Measurements from ENCODE around the gene RASSF1. TPM values are rescaled to one million over a fixed set of nuclear protein-coding genes. Genes with fewer than 3 reads are reported as not detected.
A peak's percentile ranks its signal among the peaks of the same experiment; 100 is the strongest.

RASSF1 gene
- total RNA-seq, 1 experiment from 2014 or later, result 28.1 TPM

DNA sequence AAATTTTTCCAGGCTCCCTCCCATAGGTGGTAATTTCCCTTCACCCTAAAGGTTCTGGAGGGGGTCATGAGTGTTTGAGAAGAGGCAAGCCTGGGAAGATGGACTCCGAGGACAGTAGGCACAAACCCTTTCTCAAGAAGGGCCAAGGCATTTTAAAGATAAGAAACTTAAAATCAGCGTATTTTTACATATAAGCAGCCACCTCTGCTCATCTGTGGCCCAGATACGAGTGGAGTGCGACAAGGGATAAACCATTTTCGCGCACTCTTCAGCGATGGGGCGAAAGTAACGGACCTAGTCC, 539 bp downstream of the RASSF1 start:
- no peak for DNase-seq
- H3K4me1 Mint-ChIP-seq (ENCODE audit: low read depth, unreplicated experiment), result peaks cover 11% of the 10 kb centered on the region
- H3K4me3 Mint-ChIP-seq (ENCODE audit: unreplicated experiment), result peak overlapping the region; percentile 15
- Histone ChIP-seq H3K36me3 (ENCODE audit: control insufficient read depth, insufficient read depth, low read length) (no peaks in the 10 kb centered on the region), H3K27me3 (replicated peaks; ENCODE audit: control insufficient read depth, insufficient read depth, low read length) (no peaks in the 10 kb centered on the region), H3K4me1 (peaks cover 16% of the 10 kb centered on the region), H3K9me3 (no peaks in the 10 kb centered on the region), H3K4me3 (ENCODE audit: low read depth, low read length) (peak overlapping the region; percentile 37)
- H3K27ac Mint-ChIP-seq (ENCODE audit: unreplicated experiment), result no peak overlapping the region
- BruUV-seq (replicated peaks), result no TSS peak
- POLR2A ChIA-PET, result no interaction called here
- no peaks in the 10 kb centered on the region for H3K9me3 Mint-ChIP-seq (ENCODE audit: unreplicated experiment)
- H3K27me3 Mint-ChIP-seq (ENCODE audit: insufficient read depth, unreplicated experiment), result no peaks in the 10 kb centered on the region
- CTCF ChIA-PET, result interaction anchor here (0.9 kb wide), 1 partner anchor 11 kb away, joined by 3 read pairs; no protein-coding TSS in a partner anchor
- intact Hi-C loops (cut with micrococcal nuclease; ENCODE audit: unreplicated experiment), result no loop called here
- no peak for TF ChIP-seq CTCF (IDR thresholded peaks at IDR 0.05; ENCODE audit: insufficient read depth in 1 of 2, low read depth in 1 of 2, low read length in 1 of 2, severe bottlenecking in 1 of 2, unreplicated experiment in 1 of 2)
- H3K36me3 Mint-ChIP-seq (ENCODE audit: insufficient read depth, unreplicated experiment), result peaks cover 29% of the 10 kb centered on the region

- BruUV-seq (replicated peaks), result no TSS peak
- no peak overlapping the region for H3K4me3 ChIP-seq (ENCODE audit: low read depth, low read length)
- no peak overlapping the region for H3K27ac Mint-ChIP-seq (ENCODE audit: unreplicated experiment)
- H3K9me3 Mint-ChIP-seq (ENCODE audit: unreplicated experiment), result no peaks in the 10 kb centered on the region
- H3K27me3 Mint-ChIP-seq (ENCODE audit: insufficient read depth, unreplicated experiment), result no peaks in the 10 kb centered on the region
- ChIA-PET CTCF (no interaction called here), POLR2A (no interaction called here)
- peaks cover 11% of the 10 kb centered on the region for H3K4me1 Mint-ChIP-seq (ENCODE audit: low read depth, unreplicated experiment)
- DNase-seq, result no peak
- no peak for TF ChIP-seq CTCF (IDR thresholded peaks at IDR 0.05; ENCODE audit: insufficient read depth in 1 of 2, low read depth in 1 of 2, low read length in 1 of 2, severe bottlenecking in 1 of 2, unreplicated experiment in 1 of 2)
- H3K4me3 Mint-ChIP-seq (ENCODE audit: unreplicated experiment), result peak overlapping the region; percentile 15
- H3K36me3 ChIP-seq (ENCODE audit: control insufficient read depth, insufficient read depth, low read length), result no peaks in the 10 kb centered on the region
- H3K27me3 ChIP-seq (replicated peaks; ENCODE audit: control insufficient read depth, insufficient read depth, low read length), result no peaks in the 10 kb centered on the region
- intact Hi-C loops (cut with micrococcal nuclease; ENCODE audit: unreplicated experiment), result no loop called here
- H3K4me1 ChIP-seq, result peaks cover 16% of the 10 kb centered on the region
- H3K36me3 Mint-ChIP-seq (ENCODE audit: insufficient read depth, unreplicated experiment), result peaks cover 33% of the 10 kb centered on the region
- H3K9me3 ChIP-seq, result no peaks in the 10 kb centered on the region
Measured at GRCh38 chr3:50339485-50340146, 1.0 kb downstream of the RASSF1 start.

DNA sequence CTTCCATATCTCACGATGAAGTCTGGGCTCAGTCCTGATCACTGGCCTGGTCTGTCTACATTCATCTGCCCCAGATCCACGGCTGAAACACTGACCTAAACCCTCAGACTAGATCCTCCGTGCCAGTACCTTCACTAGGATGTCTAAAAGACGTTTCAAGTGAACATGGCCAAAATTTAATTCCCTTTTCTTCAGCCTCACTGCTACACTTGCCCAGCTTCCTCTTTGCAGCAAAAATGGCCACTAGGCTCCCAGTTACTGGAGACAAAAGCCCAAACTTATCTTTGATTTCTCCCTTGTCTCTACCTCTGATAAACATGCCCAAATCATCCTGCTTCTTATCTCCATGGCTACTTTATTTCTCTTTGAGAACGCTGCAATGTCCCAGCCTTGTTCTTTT, 1.7 kb downstream of the RASSF1 start:
- Mint-ChIP-seq H3K36me3 (ENCODE audit: insufficient read depth, unreplicated experiment) (peaks cover 40% of the 10 kb centered on the region), H3K27me3 (ENCODE audit: insufficient read depth, unreplicated experiment) (no peaks in the 10 kb centered on the region), H3K9me3 (ENCODE audit: unreplicated experiment) (no peaks in the 10 kb centered on the region), H3K4me1 (ENCODE audit: low read depth, unreplicated experiment) (peaks cover 11% of the 10 kb centered on the region), H3K27ac (ENCODE audit: unreplicated experiment) (peak overlapping the region; percentile 95), H3K4me3 (ENCODE audit: unreplicated experiment) (peak overlapping the region; percentile 94)
- Histone ChIP-seq H3K27me3 (replicated peaks; ENCODE audit: control insufficient read depth, insufficient read depth, low read length) (no peaks in the 10 kb centered on the region), H3K9me3 (no peaks in the 10 kb centered on the region), H3K4me3 (ENCODE audit: low read depth, low read length) (no peak overlapping the region), H3K36me3 (ENCODE audit: control insufficient read depth, insufficient read depth, low read length) (0 out of 2 replicates have a peak, but pooled peaks cover 3% of the 10 kb centered on the region), H3K4me1 (peaks cover 16% of the 10 kb centered on the region)
- POLR2A ChIA-PET, result interaction anchor here (0.6 kb wide), 1 partner anchor 11 kb away, joined by 4 read pairs; the partner anchor contains the start of gene TUSC2
- no peak for TF ChIP-seq CTCF (IDR thresholded peaks at IDR 0.05; ENCODE audit: insufficient read depth in 1 of 2, low read depth in 1 of 2, low read length in 1 of 2, severe bottlenecking in 1 of 2, unreplicated experiment in 1 of 2)
- intact Hi-C loops (cut with micrococcal nuclease; ENCODE audit: unreplicated experiment), result no loop called here
- CTCF ChIA-PET, result interaction anchor here (0.6 to 0.7 kb wide), 2 partner anchors 18 to 52 kb away, joined by 3 to 4 read pairs; no protein-coding TSS in a partner anchor
- DNase-seq, result no peak
- no TSS peak for BruUV-seq (replicated peaks)

All from Caco-2 (cell line).